Activated T-helper 1 cell treated with anti-CD3 and anti-CD28 coated beads, Interleukin-12 subunit alpha, Interleukin-12 subunit beta, Interleukin-2, Interleukin-4 antibody, amounts not matched to agents 30 ng/mL and 10 ng/mL and 1 ng/mL, durations not matched to agents 14 hours and 24 hours and 36 hours (primary cell): Measurements from ENCODE around the gene ADAMTS9. TPM values are rescaled to one million over a fixed set of nuclear protein-coding genes. Genes with fewer than 3 reads are reported as not detected.

ENCODE experiments used
- DNase-seq: peaks from one replicate; pipeline ENCODE4 v3.0.0; 2021; ENCODE audit warnings: low spot score
- H3K27ac Mint-ChIP-seq: one replicate; pipeline ENCODE4 v1.8.0; 2021; ENCODE audit warnings: mild to moderate bottlenecking, mixed read lengths
- H3K27me3 Mint-ChIP-seq: one replicate; pipeline ENCODE4 v1.8.0; 2022; ENCODE audit warnings: mild to moderate bottlenecking, moderate library complexity, mixed read lengths; ENCODE audit not compliant: insufficient read depth
- H3K36me3 Mint-ChIP-seq: one replicate; pipeline ENCODE4 v1.8.0; 2021; ENCODE audit warnings: low read depth, mixed read lengths
- H3K4me1 Mint-ChIP-seq: one replicate; pipeline ENCODE4 v1.8.0; 2021; ENCODE audit warnings: low read depth, mixed read lengths
- H3K4me3 Mint-ChIP-seq: one replicate; pipeline ENCODE4 v1.8.0; 2021; ENCODE audit warnings: mild to moderate bottlenecking, moderate library complexity, mixed read lengths
- H3K9me3 Mint-ChIP-seq: one replicate; pipeline ENCODE4 v1.8.0; 2021; ENCODE audit warnings: mixed read lengths
- intact Hi-C: fragments of 100-400 bp; cut with micrococcal nuclease; formaldehyde crosslinking; loops from one replicate; pipeline ENCODE4 v1.15.1; 2024
- total RNA-seq: library from RNA; stranded (reverse); gene quantifications from 2 replicates; pipeline ENCODE4 v1.2.3, GENCODE V29; 2022

The ADAMTS9 gene
- total RNA-seq, 1 donor from 2014 or later: not detected

DNA sequence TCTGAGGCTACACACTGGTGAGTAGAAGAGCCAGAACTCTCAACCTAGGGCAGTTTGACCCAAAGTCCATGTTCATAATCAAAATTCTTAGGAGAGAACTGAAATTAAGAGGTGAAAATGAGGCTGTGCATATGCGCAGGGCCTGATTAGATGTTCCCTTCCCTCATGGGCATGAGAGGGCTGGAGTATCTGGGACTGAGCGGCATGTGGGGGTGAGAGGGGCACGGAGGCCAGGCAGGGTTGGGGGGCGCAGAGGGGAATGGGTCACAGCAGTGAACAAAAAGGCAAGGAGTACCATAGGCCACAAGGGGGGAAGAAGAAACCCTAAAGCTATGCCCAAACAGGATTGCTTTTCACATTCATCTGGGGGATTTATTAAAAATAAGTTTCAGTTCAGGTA is 31.3 kb downstream of the ADAMTS9 start:
- peaks cover 7% of the 10 kb centered on the region for H3K9me3 Mint-ChIP-seq
- DNase-seq: no peak
- no peak overlapping the region for H3K27ac Mint-ChIP-seq
- no peaks in the 10 kb centered on the region for H3K27me3 Mint-ChIP-seq
- no peak overlapping the region for H3K4me3 Mint-ChIP-seq
- H3K36me3 Mint-ChIP-seq: no peaks in the 10 kb centered on the region
- no peaks in the 10 kb centered on the region for H3K4me1 Mint-ChIP-seq
- intact Hi-C loops: no loop called here

GRCh38 chr3:64655160-64655559 is 32.6 kb downstream of the ADAMTS9 start:
- H3K27ac Mint-ChIP-seq: no peak overlapping the region
- H3K4me3 Mint-ChIP-seq: no peak overlapping the region
- DNase-seq: no peak
- H3K4me1 Mint-ChIP-seq: no peaks in the 10 kb centered on the region
- no peaks in the 10 kb centered on the region for H3K9me3 Mint-ChIP-seq
- H3K36me3 Mint-ChIP-seq: no peaks in the 10 kb centered on the region
- H3K27me3 Mint-ChIP-seq: no peaks in the 10 kb centered on the region
- intact Hi-C loops: no loop called here

GRCh38 chr3:64654013-64654412 is 33.8 kb downstream of the ADAMTS9 start:
- H3K27me3 Mint-ChIP-seq: no peaks in the 10 kb centered on the region
- intact Hi-C loops: no loop called here
- no peak for DNase-seq
- no peaks in the 10 kb centered on the region for H3K36me3 Mint-ChIP-seq
- H3K4me3 Mint-ChIP-seq: no peak overlapping the region
- no peaks in the 10 kb centered on the region for H3K4me1 Mint-ChIP-seq
- H3K9me3 Mint-ChIP-seq: no peaks in the 10 kb centered on the region
- no peak overlapping the region for H3K27ac Mint-ChIP-seq

- no peak for DNase-seq
- no peaks in the 10 kb centered on the region for H3K27me3 Mint-ChIP-seq
- H3K36me3 Mint-ChIP-seq: no peaks in the 10 kb centered on the region
- H3K27ac Mint-ChIP-seq: no peak overlapping the region
- intact Hi-C loops: no loop called here
- no peaks in the 10 kb centered on the region for H3K9me3 Mint-ChIP-seq
- no peaks in the 10 kb centered on the region for H3K4me1 Mint-ChIP-seq
- H3K4me3 Mint-ChIP-seq: no peak overlapping the region
Observed at GRCh38 chr3:64653101-64653500, 34.7 kb downstream of the ADAMTS9 start.

GRCh38 chr3:64651741-64652241 is 36.0 kb downstream of the ADAMTS9 start:
- no peaks in the 10 kb centered on the region for H3K27me3 Mint-ChIP-seq
- no peak overlapping the region for H3K27ac Mint-ChIP-seq
- H3K4me1 Mint-ChIP-seq: no peaks in the 10 kb centered on the region
- no peaks in the 10 kb centered on the region for H3K9me3 Mint-ChIP-seq
- no peak for DNase-seq
- no peak overlapping the region for H3K4me3 Mint-ChIP-seq
- intact Hi-C loops: no loop called here
- no peaks in the 10 kb centered on the region for H3K36me3 Mint-ChIP-seq

- Mint-ChIP-seq H3K9me3 (no peaks in the 10 kb centered on the region), H3K4me1 (no peaks in the 10 kb centered on the region), H3K27me3 (no peaks in the 10 kb centered on the region), H3K27ac (no peak overlapping the region), H3K4me3 (no peak overlapping the region), H3K36me3 (no peaks in the 10 kb centered on the region)
- intact Hi-C loops: no loop called here
- DNase-seq: no peak
Observed at GRCh38 chr3:64651303-64651702, 36.5 kb downstream of the ADAMTS9 start.

- H3K9me3 Mint-ChIP-seq: no peaks in the 10 kb centered on the region
- H3K36me3 Mint-ChIP-seq: no peaks in the 10 kb centered on the region
- H3K4me3 Mint-ChIP-seq: no peak overlapping the region
- DNase-seq: no peak
- H3K27me3 Mint-ChIP-seq: no peaks in the 10 kb centered on the region
- no peaks in the 10 kb centered on the region for H3K4me1 Mint-ChIP-seq
- no peak overlapping the region for H3K27ac Mint-ChIP-seq
- intact Hi-C loops: no loop called here
Observed at GRCh38 chr3:64650715-64651114, 37.1 kb downstream of the ADAMTS9 start.

DNA sequence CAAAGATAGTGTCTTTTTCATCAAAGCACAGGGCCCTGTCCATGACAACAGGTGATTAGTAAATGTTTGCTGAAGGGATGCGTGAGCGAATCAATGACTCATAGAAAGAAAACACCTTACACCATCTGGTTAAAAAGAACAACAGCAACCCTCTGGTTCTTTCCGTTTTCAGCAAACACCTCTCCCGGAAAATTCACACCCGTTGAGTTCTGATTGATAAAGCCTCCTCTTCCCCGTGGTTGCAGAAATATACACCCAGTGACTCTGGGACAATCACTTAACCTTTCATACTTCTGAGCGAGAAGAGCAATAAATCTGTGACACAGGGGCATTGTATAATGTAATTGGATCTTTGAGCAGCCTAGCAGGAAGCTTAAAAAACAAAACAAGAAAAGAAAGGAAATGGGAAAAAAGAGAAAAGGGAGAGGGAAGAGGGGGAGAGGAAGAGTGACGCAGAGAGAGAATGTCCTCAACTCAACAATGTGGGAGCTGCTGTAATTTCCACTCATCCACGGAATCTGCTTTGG is 37.6 kb downstream of the ADAMTS9 start:
- Mint-ChIP-seq H3K27me3 (no peaks in the 10 kb centered on the region), H3K4me1 (no peaks in the 10 kb centered on the region), H3K4me3 (no peak overlapping the region), H3K9me3 (no peaks in the 10 kb centered on the region), H3K36me3 (no peaks in the 10 kb centered on the region), H3K27ac (no peak overlapping the region)
- no peak for DNase-seq
- intact Hi-C loops: no loop called here

DNA sequence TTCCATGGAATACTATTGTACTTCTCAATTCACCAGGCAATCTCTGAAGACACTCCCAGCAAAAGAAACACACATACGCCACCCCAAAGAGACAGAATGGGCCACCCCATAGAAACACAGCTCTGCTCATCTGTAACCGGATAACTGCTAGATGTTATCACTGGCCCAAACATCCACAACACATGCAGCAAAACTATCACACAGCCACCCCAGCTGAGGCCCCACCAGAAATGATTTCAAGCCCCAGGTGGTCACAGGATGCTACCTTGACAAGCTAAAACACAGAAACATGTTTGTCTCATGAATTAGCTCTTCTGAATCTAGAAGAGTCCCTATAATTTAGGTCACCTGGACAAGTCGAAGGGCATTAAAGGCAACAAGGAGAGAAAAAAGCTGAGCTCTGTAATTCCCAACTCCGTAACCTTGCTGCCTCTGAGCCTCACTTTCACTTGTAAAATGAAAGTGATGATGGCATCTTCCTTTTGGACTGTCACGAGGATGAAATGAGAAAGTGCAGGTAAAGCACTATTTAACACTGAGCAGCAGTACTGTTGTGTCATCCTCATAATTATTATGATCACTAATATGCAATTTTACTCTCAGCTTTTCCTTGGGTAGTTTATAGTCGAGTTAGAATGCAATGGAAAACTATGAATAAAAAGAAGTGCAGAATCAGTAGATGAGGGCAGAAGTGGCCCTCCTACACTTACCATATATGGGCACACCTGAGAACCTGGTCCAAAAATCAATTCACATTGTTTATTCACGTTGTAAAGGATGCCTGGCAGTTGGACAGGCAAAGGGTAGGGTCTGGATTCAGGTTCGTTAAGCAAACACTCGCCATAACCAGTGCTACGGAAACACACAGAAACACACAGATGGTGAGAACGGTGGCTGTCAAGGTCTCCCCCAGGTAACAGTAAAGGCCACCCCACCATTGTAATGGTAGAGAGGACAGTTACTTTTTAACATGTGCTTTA is 38.6 kb downstream of the ADAMTS9 start:
- no peak for DNase-seq
- Mint-ChIP-seq H3K27ac (no peak overlapping the region), H3K4me3 (no peak overlapping the region), H3K36me3 (no peaks in the 10 kb centered on the region), H3K9me3 (no peaks in the 10 kb centered on the region), H3K27me3 (peaks cover 2% of the 10 kb centered on the region), H3K4me1 (no peaks in the 10 kb centered on the region)
- intact Hi-C loops: no loop called here

- H3K36me3 Mint-ChIP-seq: no peaks in the 10 kb centered on the region
- no peak overlapping the region for H3K4me3 Mint-ChIP-seq
- intact Hi-C loops: no loop called here
- DNase-seq: no peak
- peaks cover 2% of the 10 kb centered on the region for H3K27me3 Mint-ChIP-seq
- no peaks in the 10 kb centered on the region for H3K9me3 Mint-ChIP-seq
- H3K27ac Mint-ChIP-seq: no peak overlapping the region
- H3K4me1 Mint-ChIP-seq: no peaks in the 10 kb centered on the region
Observed at GRCh38 chr3:64647825-64648224, 40.0 kb downstream of the ADAMTS9 start.

- intact Hi-C loops: no loop called here
- Mint-ChIP-seq H3K4me1 (no peaks in the 10 kb centered on the region), H3K27ac (no peak overlapping the region), H3K27me3 (peaks cover 2% of the 10 kb centered on the region), H3K9me3 (no peaks in the 10 kb centered on the region), H3K36me3 (no peaks in the 10 kb centered on the region), H3K4me3 (no peak overlapping the region)
- DNase-seq: no peak
Observed at GRCh38 chr3:64645243-64645642, 42.6 kb downstream of the ADAMTS9 start.

- intact Hi-C loops: no loop called here
- H3K27ac Mint-ChIP-seq: no peak overlapping the region
Observed at GRCh38 chr3:64644483-64644882, 43.3 kb downstream of the ADAMTS9 start.

DNA sequence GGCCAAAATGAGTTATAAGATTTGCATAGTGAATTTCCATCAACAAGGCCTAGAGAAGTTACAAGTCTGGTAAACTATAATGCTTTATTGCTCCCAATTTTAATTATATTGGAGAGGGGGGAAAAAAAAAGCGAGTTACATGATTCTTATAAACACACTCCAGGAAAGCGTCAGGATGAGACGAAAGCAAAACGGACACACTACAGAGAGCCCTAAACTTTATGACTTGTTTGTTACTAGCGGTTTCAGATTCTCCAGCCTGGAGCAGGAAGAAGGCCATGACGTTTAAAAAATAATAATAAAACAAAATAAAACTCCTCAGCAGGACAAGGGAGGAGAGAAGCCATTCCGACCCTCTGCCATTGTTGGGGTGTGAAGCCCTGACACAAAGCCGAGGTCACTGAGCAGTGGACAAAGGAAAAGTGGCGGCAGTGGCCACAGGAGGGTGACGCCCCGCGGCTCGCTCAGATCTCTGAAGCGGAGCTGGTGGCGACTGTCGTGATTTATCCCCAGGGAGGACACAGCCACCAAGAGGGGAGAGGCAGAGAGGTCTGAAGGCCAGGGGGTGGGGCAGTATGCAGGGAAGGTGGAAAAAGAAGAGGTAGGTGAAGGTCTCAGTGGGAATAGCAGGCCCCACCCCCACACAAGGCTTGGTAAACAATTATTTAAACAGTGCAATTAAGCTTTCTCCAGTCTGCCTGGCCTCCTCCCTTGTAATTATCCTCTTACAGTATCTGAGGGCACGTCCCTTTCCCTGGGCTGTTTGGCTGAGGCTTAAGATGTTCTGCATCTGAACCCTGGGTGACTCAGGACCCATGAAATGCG is 45.3 kb downstream of the ADAMTS9 start:
- Mint-ChIP-seq H3K4me3 (no peak overlapping the region), H3K36me3 (no peaks in the 10 kb centered on the region), H3K4me1 (no peaks in the 10 kb centered on the region), H3K27ac (no peak overlapping the region), H3K9me3 (no peaks in the 10 kb centered on the region), H3K27me3 (peaks cover 2% of the 10 kb centered on the region)
- intact Hi-C loops: no loop called here
- DNase-seq: no peak

More at GRCh38 chr3:64644483-64644882, 43.3 kb downstream of the ADAMTS9 start:
- no peaks in the 10 kb centered on the region for H3K9me3 Mint-ChIP-seq
- peaks cover 2% of the 10 kb centered on the region for H3K27me3 Mint-ChIP-seq
- no peak for DNase-seq
- H3K36me3 Mint-ChIP-seq: no peaks in the 10 kb centered on the region
- no peak overlapping the region for H3K4me3 Mint-ChIP-seq
- no peaks in the 10 kb centered on the region for H3K4me1 Mint-ChIP-seq
